ENCODE data around the gene RPTOR. TPM values are rescaled to one million over a fixed set of nuclear protein-coding genes. Genes with fewer than 3 reads are reported as not detected.

Gene RPTOR
- polyA plus RNA-seq, 1 of the 3 experiments (the other 2 are of a cell fraction), result 14.9 TPM

DNA sequence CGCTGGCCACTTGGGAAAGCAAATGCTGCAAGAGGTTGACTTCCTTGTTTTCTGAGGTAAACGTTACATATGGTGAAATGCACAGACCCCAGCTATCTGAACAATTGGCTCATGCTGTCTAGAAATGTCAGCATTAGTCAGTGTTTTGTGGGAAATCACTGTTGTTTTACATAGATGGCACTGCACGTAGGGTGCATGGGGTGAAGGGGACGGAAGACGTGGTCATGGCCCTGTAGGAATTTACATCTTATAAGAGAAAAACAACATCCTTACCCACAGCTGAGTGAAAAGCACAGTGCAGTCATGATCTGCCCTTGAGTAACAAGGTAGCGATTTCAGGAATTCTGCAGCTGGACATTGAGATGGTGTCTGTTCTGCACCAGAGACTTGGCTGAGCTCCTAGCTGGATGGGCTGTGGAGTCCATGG, 15.2 kb downstream of the RPTOR start:
- Histone ChIP-seq H3K4me3 (ENCODE audit: low read depth in 2 of 2, low read length in 1 of 2) (no peak overlapping the region), H3K4me1 (ENCODE audit: control insufficient read depth in 1 of 2, insufficient read depth in 2 of 2, low read depth in 1 of 2, low read length in 1 of 2) (peaks cover 3 to 17% of the 10 kb centered on the region in 2 experiments; a peak in 3 of 4 replicates), H2AFZ (ENCODE audit: low read depth) (no peak overlapping the region), H3K4me2 (peak overlapping the region; percentile 39; the same call in 1 of the 2 replicates), H3K9me3 (no peaks in the 10 kb centered on the region), H3K27me3 (ENCODE audit: insufficient read depth) (no peaks in the 10 kb centered on the region), H3K9me2 (no peaks in the 10 kb centered on the region), H3K36me3 (replicated peaks in 1 of 2; ENCODE audit: control insufficient read depth in 1 of 2, insufficient read depth in 2 of 2, low read length in 1 of 2) (no peaks in the 10 kb centered on the region), H4K20me1 (ENCODE audit: insufficient read depth) (peaks cover 42% of the 10 kb centered on the region), H3K9ac (no peak overlapping the region), H3K27ac (ENCODE audit: low read depth in 2 of 2, low read length in 1 of 2) (no peak overlapping the region), H3F3A (replicated peaks; ENCODE audit: insufficient read depth) (no peaks in the 10 kb centered on the region), H3K79me2 (ENCODE audit: insufficient read depth) (peaks cover 79% of the 10 kb centered on the region; the same call in 1 of the 2 replicates)
- CTCF ChIA-PET, result interaction anchor here (0.6 to 3.7 kb wide), 7 partner anchors 16 to 386 kb away, joined by 3 to 24 read pairs (median 3); no protein-coding TSS in a partner anchor
- TF ChIP-seq REST (IDR thresholded peaks at IDR 0.05; ENCODE audit: low read depth, low read length) (no peak), IRF3 (IDR thresholded peaks at IDR 0.05; ENCODE audit: low read depth, low read length) (no peak), POLR2AphosphoS5 (IDR thresholded peaks at IDR 0.05; ENCODE audit: low read depth, low read length) (no peak), FOSL2 (IDR thresholded peaks at IDR 0.05; ENCODE audit: borderline replicate concordance, low read depth) (no peak), NRF1 (IDR thresholded peaks at IDR 0.05; ENCODE audit: low read depth, low read length) (no peak), EP300 (IDR thresholded peaks at IDR 0.05; ENCODE audit: borderline replicate concordance in 1 of 2, low read depth in 1 of 2, low read length in 1 of 2) (no peak), FOXM1 (IDR thresholded peaks at IDR 0.05; ENCODE audit: low read depth) (no peak), USF2 (IDR thresholded peaks at IDR 0.05; ENCODE audit: borderline replicate concordance, low read depth, low read length) (no peak), MAX (IDR thresholded peaks at IDR 0.05; ENCODE audit: low read depth) (no peak), FOXJ3 (CRISPR knock-in tag; IDR thresholded peaks at IDR 0.05) (no peak), ELF1 (IDR thresholded peaks at IDR 0.05) (no peak)
- TF ChIP-seq, protein P1, sequence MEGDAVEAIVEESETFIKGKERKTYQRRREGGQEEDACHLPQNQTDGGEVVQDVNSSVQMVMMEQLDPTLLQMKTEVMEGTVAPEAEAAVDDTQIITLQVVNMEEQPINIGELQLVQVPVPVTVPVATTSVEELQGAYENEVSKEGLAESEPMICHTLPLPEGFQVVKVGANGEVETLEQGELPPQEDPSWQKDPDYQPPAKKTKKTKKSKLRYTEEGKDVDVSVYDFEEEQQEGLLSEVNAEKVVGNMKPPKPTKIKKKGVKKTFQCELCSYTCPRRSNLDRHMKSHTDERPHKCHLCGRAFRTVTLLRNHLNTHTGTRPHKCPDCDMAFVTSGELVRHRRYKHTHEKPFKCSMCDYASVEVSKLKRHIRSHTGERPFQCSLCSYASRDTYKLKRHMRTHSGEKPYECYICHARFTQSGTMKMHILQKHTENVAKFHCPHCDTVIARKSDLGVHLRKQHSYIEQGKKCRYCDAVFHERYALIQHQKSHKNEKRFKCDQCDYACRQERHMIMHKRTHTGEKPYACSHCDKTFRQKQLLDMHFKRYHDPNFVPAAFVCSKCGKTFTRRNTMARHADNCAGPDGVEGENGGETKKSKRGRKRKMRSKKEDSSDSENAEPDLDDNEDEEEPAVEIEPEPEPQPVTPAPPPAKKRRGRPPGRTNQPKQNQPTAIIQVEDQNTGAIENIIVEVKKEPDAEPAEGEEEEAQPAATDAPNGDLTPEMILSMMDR (IDR thresholded peaks at IDR 0.05), result no peak
- 81% methylated on average over 6 of the region's 6 CpGs for WGBS (ENCODE audit: low lambda C conversion rate)
- POLR2A ChIA-PET, result interaction anchor here (1.0 kb wide), 1 partner anchor 15 kb away, joined by 3 read pairs; the partner anchor contains the start of gene RPTOR
- no peak for DNase-seq
